Esophagus squamous epithelium (tissue), 5 donors: ENCODE measurements around the gene ARHGAP28. TPM values are rescaled to one million over a fixed set of nuclear protein-coding genes. Genes with fewer than 3 reads are reported as not detected.

Experiments
- DNase-seq: peaks from one replicate; lab custom pipeline; 2025; lab: John Stamatoyannopoulos, UW
- H3K27ac ChIP-seq, 4 donors: fragments of 200-600 bp; sonication (generic); one replicate each; pipeline ENCODE4 v1.5.1; 2016 to 2019; ENCODE audit warnings: mild to moderate bottlenecking in 1 of 4
- H3K27me3 ChIP-seq, 4 donors: fragments of 200-600 bp; sonication (generic); 1 replicate in 3 of 4; 2 replicates in 1 of 4; pipeline versions ENCODE4 v1.5.1 to v1.6.0; 2017 to 2021; ENCODE audit warnings: antibody characterized with exemption in 1 of 4
- H3K36me3 ChIP-seq, 3 donors: fragments of 200-600 bp; sonication (generic); one replicate each; pipeline ENCODE4 v1.5.1; 2016 to 2019
- H3K4me1 ChIP-seq, 3 donors: fragments of 200-600 bp; sonication (generic); one replicate each; pipeline ENCODE4 v1.5.1; 2017 to 2019
- H3K4me3 ChIP-seq, 4 donors: fragments of 200-600 bp; sonication (generic); 1 replicate in 3 of 4; 2 replicates in 1 of 4; pipeline ENCODE4 v1.5.1; 2016 to 2019; ENCODE audit warnings: mild to moderate bottlenecking in 2 of 4, moderate library complexity in 1 of 4
- H3K9me3 ChIP-seq, 3 donors: fragments of 200-600 bp; sonication (generic); one replicate each; pipeline ENCODE4 v1.5.1; 2016 to 2019
- POLR2A ChIP-seq, 4 donors: fragments of 450-650 bp; IDR thresholded peaks; one replicate each; pipeline ENCODE4 v1.6.1; 2017; ENCODE audit warnings: antibody characterized with exemption in 4 of 4, mild to moderate bottlenecking in 4 of 4, moderate library complexity in 3 of 4
- WGBS, 2 donors: methylation state at CpG; one replicate each; pipeline ENCODE4 v1.1.5; 2018; 5-methylcytosine and 5-hydroxymethylcytosine counted together
- intact Hi-C: fragments of 100-400 bp; cut with DNase I; formaldehyde crosslinking; loops from one replicate; pipeline ENCODE4 v1.15.0; 2022
- total RNA-seq, 4 donors: library from RNA; depleted of rRNA; stranded (reverse); fragments of >200 nt; gene quantifications; one replicate each; pipeline ENCODE4 v1.1.0, GENCODE V29; 2016
- TF ChIP-seq, protein P1 (sequence below), 6 experiments: fragments of 450-650 bp in 4 of 6; fragments of 200-600 bp in 2 of 6; sonication (generic) in 2 of 6; IDR thresholded peaks; one replicate each; pipeline ENCODE4 v1.5.1; 2016 to 2019; ENCODE audit warnings: antibody characterized with exemption in 6 of 6, mild to moderate bottlenecking in 4 of 6, moderate library complexity in 4 of 6
- donor health status: DM: yes; HTN: yes; CAD: no.

Gene ARHGAP28
- total RNA-seq, 4 donors from 2014 or later, result 1.2 to 4.8 (median 3.4) TPM

DNA sequence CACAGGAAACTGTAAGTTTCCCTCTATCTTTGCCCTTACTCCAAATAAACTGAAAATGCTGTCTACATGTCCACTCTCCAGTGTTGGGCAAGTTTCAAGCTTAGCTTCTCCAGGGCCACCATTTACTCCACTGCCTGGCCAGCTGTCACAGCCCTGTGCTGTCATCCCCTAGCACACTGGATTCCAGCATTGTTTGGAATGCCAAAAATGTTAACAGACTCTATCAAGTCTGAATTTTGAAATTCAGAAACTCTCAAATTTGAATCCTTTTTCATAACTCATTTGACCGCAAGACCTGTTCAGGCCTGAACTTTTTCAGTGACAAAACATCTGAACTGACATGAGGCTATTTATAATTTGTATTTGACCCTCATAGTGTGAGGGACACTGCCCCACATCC lies 5.2 kb upstream of the ARHGAP28 start:
- H3K4me1 ChIP-seq, result peaks cover 0 to 6% (median 0%) of the 10 kb centered on the region in 3 donors
- no peak for DNase-seq
- 83 to 93% methylated on average over 1 of the region's 1 CpG for WGBS, 2 donors
- no peaks in the 10 kb centered on the region for H3K9me3 ChIP-seq
- H3K4me3 ChIP-seq, result no peak overlapping the region
- H3K27me3 ChIP-seq, result no peaks in the 10 kb centered on the region
- TF ChIP-seq, protein P1, sequence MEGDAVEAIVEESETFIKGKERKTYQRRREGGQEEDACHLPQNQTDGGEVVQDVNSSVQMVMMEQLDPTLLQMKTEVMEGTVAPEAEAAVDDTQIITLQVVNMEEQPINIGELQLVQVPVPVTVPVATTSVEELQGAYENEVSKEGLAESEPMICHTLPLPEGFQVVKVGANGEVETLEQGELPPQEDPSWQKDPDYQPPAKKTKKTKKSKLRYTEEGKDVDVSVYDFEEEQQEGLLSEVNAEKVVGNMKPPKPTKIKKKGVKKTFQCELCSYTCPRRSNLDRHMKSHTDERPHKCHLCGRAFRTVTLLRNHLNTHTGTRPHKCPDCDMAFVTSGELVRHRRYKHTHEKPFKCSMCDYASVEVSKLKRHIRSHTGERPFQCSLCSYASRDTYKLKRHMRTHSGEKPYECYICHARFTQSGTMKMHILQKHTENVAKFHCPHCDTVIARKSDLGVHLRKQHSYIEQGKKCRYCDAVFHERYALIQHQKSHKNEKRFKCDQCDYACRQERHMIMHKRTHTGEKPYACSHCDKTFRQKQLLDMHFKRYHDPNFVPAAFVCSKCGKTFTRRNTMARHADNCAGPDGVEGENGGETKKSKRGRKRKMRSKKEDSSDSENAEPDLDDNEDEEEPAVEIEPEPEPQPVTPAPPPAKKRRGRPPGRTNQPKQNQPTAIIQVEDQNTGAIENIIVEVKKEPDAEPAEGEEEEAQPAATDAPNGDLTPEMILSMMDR (IDR thresholded peaks at IDR 0.05), result no peak
- TF ChIP-seq POLR2A (IDR thresholded peaks at IDR 0.05), result no peak
- no peaks in the 10 kb centered on the region for H3K36me3 ChIP-seq
- intact Hi-C loops, result no loop called here
- H3K27ac ChIP-seq, result no peak overlapping the region

DNA sequence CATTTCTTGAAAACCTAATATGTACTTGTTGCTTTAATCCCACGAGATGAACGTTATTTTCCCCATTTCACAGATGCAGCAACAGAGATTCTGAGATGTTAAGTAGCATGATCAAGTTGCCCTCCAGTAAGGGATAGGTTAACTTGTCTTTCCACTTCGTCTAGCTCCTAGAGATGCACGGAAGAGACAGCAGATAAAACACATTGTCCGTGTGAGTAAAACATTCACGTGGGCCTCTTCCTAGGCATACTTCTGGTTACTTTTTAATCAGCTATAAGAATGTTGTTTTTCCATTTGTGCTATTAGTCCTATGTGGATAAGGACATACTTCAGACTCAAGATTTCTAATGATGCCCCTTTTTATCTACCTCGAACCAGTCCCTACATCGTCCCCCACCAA lies 1.2 kb upstream of the ARHGAP28 start:
- Histone ChIP-seq H3K36me3 (no peaks in the 10 kb centered on the region), H3K27ac (peak overlapping the region in 3 of 4 donors; percentile 76 to 93 (median 89)), H3K9me3 (no peaks in the 10 kb centered on the region), H3K4me3 (no peak overlapping the region), H3K27me3 (no peaks in the 10 kb centered on the region), H3K4me1 (peaks cover 0 to 28% (median 6%) of the 10 kb centered on the region in 3 donors)
- DNase-seq, result no peak
- intact Hi-C loops, result no loop called here
- TF ChIP-seq, protein P1 (IDR thresholded peaks at IDR 0.05), result no peak
- no peak for TF ChIP-seq POLR2A (IDR thresholded peaks at IDR 0.05)
- 62 to 68% methylated on average over 8 of the region's 8 CpGs for WGBS, 2 donors

DNA sequence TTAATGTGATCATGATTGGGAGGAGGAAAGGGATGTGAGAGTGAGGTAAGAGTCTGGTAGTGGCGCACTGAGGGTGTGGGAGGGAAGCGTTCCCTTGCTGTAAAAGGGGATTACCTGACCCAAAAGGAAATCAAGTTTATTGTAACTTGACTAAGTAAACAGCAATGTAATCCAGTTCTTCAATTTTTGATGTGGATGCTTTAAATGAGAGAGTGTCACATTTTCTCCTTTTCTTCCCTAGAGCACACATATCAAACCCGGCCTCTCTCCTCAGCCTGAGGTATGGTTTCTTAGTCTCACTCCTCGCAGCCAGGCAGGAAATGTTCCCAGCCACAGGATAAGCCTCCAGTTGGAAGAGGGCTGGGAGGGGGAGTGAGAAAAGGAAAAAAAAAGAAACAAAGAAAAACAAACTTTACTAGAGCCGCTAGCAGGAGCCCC lies 688 bp upstream of the ARHGAP28 start:
- H3K9me3 ChIP-seq, result no peaks in the 10 kb centered on the region
- H3K4me1 ChIP-seq, result peaks cover 0 to 28% (median 6%) of the 10 kb centered on the region in 3 donors
- H3K36me3 ChIP-seq, result no peaks in the 10 kb centered on the region
- H3K27me3 ChIP-seq, result no peaks in the 10 kb centered on the region
- no peak for TF ChIP-seq POLR2A (IDR thresholded peaks at IDR 0.05)
- TF ChIP-seq, protein P1 (IDR thresholded peaks at IDR 0.05), result no peak
- intact Hi-C loops, result no loop called here
- H3K27ac ChIP-seq, result peak overlapping the region; percentile 76 to 93 (median 84)
- H3K4me3 ChIP-seq, result peak overlapping the region; percentile 51 to 84 (median 63)
- 15 to 16% methylated on average over 4 to 5 of the region's 5 CpGs for WGBS, 2 donors
- DNase-seq, result no peak

DNA sequence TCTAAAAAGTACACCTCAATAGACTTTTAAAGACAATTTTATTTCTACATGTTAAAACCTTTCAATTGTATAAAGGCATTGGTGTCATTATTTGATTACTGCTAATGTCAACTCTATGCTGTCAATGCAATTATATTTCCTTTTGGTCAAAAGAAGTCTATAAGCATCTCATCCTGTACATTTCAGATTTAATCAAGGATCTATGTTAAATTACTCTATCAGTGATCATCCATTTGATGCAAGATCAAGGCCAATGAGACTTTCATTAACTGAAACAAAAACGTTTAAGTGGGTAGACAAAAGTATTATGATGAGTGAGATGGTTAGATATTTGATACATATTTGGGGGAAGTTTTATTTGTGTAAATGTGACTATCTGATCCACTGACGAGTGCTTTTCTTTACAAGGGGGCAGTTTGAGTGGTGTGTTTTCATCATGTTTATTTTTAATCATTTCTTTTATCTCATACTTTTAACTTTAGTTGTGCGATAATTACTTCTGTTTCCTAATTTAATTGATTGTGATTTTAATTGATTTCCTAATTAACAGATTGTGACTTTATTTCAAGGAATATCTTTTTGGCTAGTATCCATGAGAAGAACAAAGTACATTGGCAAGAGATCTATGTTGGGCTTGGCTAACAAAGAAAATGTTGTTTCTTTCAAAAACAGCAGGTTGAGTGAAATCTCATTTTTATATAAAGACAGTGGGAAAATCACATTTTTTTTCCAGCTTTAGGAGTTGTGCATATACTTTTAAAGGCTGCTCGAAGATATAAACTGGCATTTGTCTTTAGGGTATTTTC lies 1.1 kb downstream of the ARHGAP28 start:
- Histone ChIP-seq H3K27ac (peak overlapping the region in 3 of 4 donors; percentile 27 to 89 (median 76)), H3K4me1 (peaks cover 0 to 28% (median 6%) of the 10 kb centered on the region in 3 donors), H3K9me3 (no peaks in the 10 kb centered on the region), H3K27me3 (no peaks in the 10 kb centered on the region), H3K4me3 (peak overlapping the region; percentile 51 to 84 (median 63)), H3K36me3 (no peaks in the 10 kb centered on the region)
- 27 to 30% methylated on average over 4 of the region's 4 CpGs for WGBS, 2 donors
- no peak for TF ChIP-seq POLR2A (IDR thresholded peaks at IDR 0.05)
- TF ChIP-seq, protein P1 (IDR thresholded peaks at IDR 0.05), result no peak
- no peak for DNase-seq
- intact Hi-C loops, result no loop called here

DNA sequence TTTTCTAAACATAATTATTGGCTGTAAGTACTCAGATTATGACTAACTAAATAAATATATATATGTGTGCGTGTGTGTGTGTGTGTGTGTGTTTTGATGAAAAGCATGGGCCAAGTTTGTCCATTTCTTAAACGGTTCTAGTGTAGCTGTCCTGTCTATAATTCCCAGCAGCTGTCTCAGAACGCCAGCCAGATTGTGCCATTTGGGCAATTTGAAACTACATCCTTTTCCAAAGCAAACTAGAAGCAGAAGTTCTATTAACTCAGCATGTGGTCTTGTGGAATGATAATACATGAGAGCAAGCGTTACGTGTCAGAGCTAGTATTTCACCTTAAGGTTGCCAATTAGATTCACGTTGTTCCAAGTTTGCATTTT lies 1.7 kb downstream of the ARHGAP28 start:
- Histone ChIP-seq H3K4me3 (no peak overlapping the region), H3K36me3 (no peaks in the 10 kb centered on the region), H3K9me3 (no peaks in the 10 kb centered on the region), H3K27me3 (no peaks in the 10 kb centered on the region), H3K4me1 (peaks cover 0 to 28% (median 6%) of the 10 kb centered on the region in 3 donors), H3K27ac (peak overlapping the region in 2 of 4 donors; percentile 50 to 89)
- intact Hi-C loops, result no loop called here
- WGBS, 2 donors, result 16 to 35% methylated on average over 6 of the region's 6 CpGs
- TF ChIP-seq, protein P1 (IDR thresholded peaks at IDR 0.05), result no peak
- no peak for TF ChIP-seq POLR2A (IDR thresholded peaks at IDR 0.05)
- no peak for DNase-seq
